HG02885 (cell line): ENCODE data around the gene APOBEC3G.
"Not testable (repeated sequence)": the region's sequence is repeated elsewhere in the genome, so short reads cannot be mapped to it uniquely, and the experiment has no call there.

Experiments used
- ATAC-seq: cut with Tn5 transposase; IDR thresholded peaks from one replicate; pipeline ENCODE4 v1.9.1; 2021; ENCODE audit warnings: mild to moderate bottlenecking; ENCODE audit not compliant: unreplicated experiment, poor library complexity

The APOBEC3G gene

GRCh38 chr22:39066442-39067276 lies 10.4 kb upstream of the APOBEC3G start:
- peak; percentile 51 for ATAC-seq

GRCh38 chr22:39068033-39068785 lies 8.9 kb upstream of the APOBEC3G start:
- ATAC-seq, result no peak

GRCh38 chr22:39070186-39070585 lies 6.9 kb upstream of the APOBEC3G start:
- no peak for ATAC-seq

- not testable (repeated sequence) for ATAC-seq
Measured at GRCh38 chr22:39072581-39072981, 4.5 kb upstream of the APOBEC3G start.

GRCh38 chr22:39073981-39074380 lies 3.1 kb upstream of the APOBEC3G start:
- ATAC-seq, result no peak

GRCh38 chr22:39076155-39077025 lies 685 bp upstream of the APOBEC3G start:
- not testable (repeated sequence) for ATAC-seq

GRCh38 chr22:39077912-39078311 lies 837 bp downstream of the APOBEC3G start:
- not testable (repeated sequence) for ATAC-seq

GRCh38 chr22:39078329-39078728 lies 1.3 kb downstream of the APOBEC3G start:
- no peak for ATAC-seq

- ATAC-seq, result not testable (repeated sequence)
Measured at GRCh38 chr22:39079054-39079637, 2.1 kb downstream of the APOBEC3G start.

- no peak for ATAC-seq
Measured at GRCh38 chr22:39080052-39080762, 3.1 kb downstream of the APOBEC3G start.

GRCh38 chr22:39081016-39081415 lies 3.9 kb downstream of the APOBEC3G start:
- no peak for ATAC-seq

- no peak for ATAC-seq
Measured at GRCh38 chr22:39081598-39081997, 4.5 kb downstream of the APOBEC3G start.

GRCh38 chr22:39083212-39084165 lies 6.4 kb downstream of the APOBEC3G start:
- ATAC-seq, result no peak

- no peak for ATAC-seq
Measured at GRCh38 chr22:39084666-39085065, 7.6 kb downstream of the APOBEC3G start.

GRCh38 chr22:39087098-39087497 lies 10.0 kb downstream of the APOBEC3G start:
- no peak for ATAC-seq

- no peak for ATAC-seq
Measured at GRCh38 chr22:39087881-39088684, 11.0 kb downstream of the APOBEC3G start.

GRCh38 chr22:39088685-39089032 lies 11.6 kb downstream of the APOBEC3G start:
- no peak for ATAC-seq

- ATAC-seq, result no peak
Measured at GRCh38 chr22:39089928-39090327, 12.9 kb downstream of the APOBEC3G start.
